Keratinocyte (primary cell): ENCODE measurements around the gene DHRS12. TPM values are rescaled to one million over a fixed set of nuclear protein-coding genes. Genes with fewer than 3 reads are reported as not detected.

Experiments
- DNase-seq: peaks from one replicate; pipeline ENCODE4 v3.0.0-alpha.2; 2011; ENCODE audit warnings: low read depth, missing footprints, low spot score
- FAIRE-seq: peaks from 2 replicates; lab custom pipeline; 2011; peaks lifted over from hg19 to GRCh38; lab: Jason Lieb, UNC
- H2AFZ ChIP-seq: 2 replicates; pipeline ENCODE4 v1.6.0; 2012; ENCODE audit warnings: low read length, control low read depth, inconsistent platforms; ENCODE audit not compliant: control insufficient read depth
- H3K27ac ChIP-seq: 2 replicates; pipeline ENCODE4 v1.5.1; 2011; ENCODE audit warnings: low read length; ENCODE audit not compliant: control insufficient read depth, insufficient read depth
- H3K27me3 ChIP-seq: 3 replicates; pipeline ENCODE4 v1.6.0; 2011; ENCODE audit warnings: low read length; ENCODE audit not compliant: control insufficient read depth, insufficient read depth; ENCODE audit errors: extremely low read depth
- H3K36me3 ChIP-seq, 2 experiments: 2 replicates in 1 of 2; 3 replicates in 1 of 2; pipeline ENCODE4 v1.5.1; 2011; ENCODE audit warnings: low read length in 2 of 2, mild to moderate bottlenecking in 1 of 2; ENCODE audit not compliant: control insufficient read depth in 2 of 2, insufficient read depth in 2 of 2; ENCODE audit errors: extremely low read depth in 1 of 2
- H3K4me1 ChIP-seq: 3 replicates; pipeline ENCODE4 v1.5.1; 2011; ENCODE audit warnings: low read length; ENCODE audit not compliant: control insufficient read depth, insufficient read depth; ENCODE audit errors: extremely low read depth
- H3K4me2 ChIP-seq: 3 replicates; pipeline ENCODE4 v1.6.0; 2011; ENCODE audit warnings: low read depth, low read length; ENCODE audit not compliant: control insufficient read depth, insufficient read depth; ENCODE audit errors: extremely low read depth
- H3K4me3 ChIP-seq, 3 experiments: fragments of 200-600 bp in 1 of 3; sonication (generic) in 1 of 3; 2 replicates in 2 of 3; 3 replicates in 1 of 3; pipeline ENCODE4 v1.5.1; 2011 to 2016; ENCODE audit warnings: low read length in 3 of 3, mild to moderate bottlenecking in 3 of 3, control low read depth in 2 of 3, inconsistent platforms in 1 of 3, low read depth in 1 of 3, mixed read lengths in 1 of 3, mixed run types in 1 of 3, moderate library complexity in 1 of 3; ENCODE audit not compliant: control insufficient read depth in 2 of 3, insufficient read depth in 2 of 3; ENCODE audit errors: extremely low read depth in 1 of 3
- H3K79me2 ChIP-seq: 2 replicates; pipeline ENCODE4 v1.6.0; 2012; ENCODE audit warnings: low read length; ENCODE audit not compliant: control insufficient read depth, insufficient read depth
- H3K9ac ChIP-seq: 3 replicates; pipeline ENCODE4 v1.6.0; 2011; ENCODE audit warnings: low read length; ENCODE audit not compliant: control insufficient read depth, insufficient read depth; ENCODE audit errors: extremely low read depth
- H3K9me1 ChIP-seq: 3 replicates; pipeline ENCODE4 v1.6.0; 2011; ENCODE audit warnings: low read length; ENCODE audit not compliant: control insufficient read depth, insufficient read depth; ENCODE audit errors: extremely low read depth
- H3K9me3 ChIP-seq: 2 replicates; pipeline ENCODE4 v1.5.1; 2012; ENCODE audit warnings: low read depth, low read length; ENCODE audit not compliant: control insufficient read depth
- H4K20me1 ChIP-seq: 3 replicates; pipeline ENCODE4 v1.6.0; 2011; ENCODE audit warnings: low read length; ENCODE audit not compliant: control insufficient read depth, insufficient read depth; ENCODE audit errors: extremely low read depth
- EZH2 ChIP-seq: IDR thresholded peaks from one replicate; pipeline ENCODE4 v1.6.1; 2012; ENCODE audit warnings: inconsistent platforms, mild to moderate bottlenecking, low read length, moderate library complexity
- dilution Hi-C: fragments of 300-500 bp; cut with MboI; formaldehyde crosslinking; loops from one replicate; pipeline ENCODE4 v1.7.0; 2020; ENCODE audit warnings: low sequenced_read_pairs; ENCODE audit not compliant: extremely low pct_ligation_motif_present
- polyA plus RNA-seq, 5 experiments: library from polyadenylated mRNA; depleted of rRNA in 3 of 5; stranded (reverse) in 3 of 5; stranded (forward) in 1 of 5; unstranded in 1 of 5; fragments of >200 nt; gene quantifications; 1 replicate in 1 of 5; 2 replicates in 3 of 5; 3 replicates in 1 of 5; pipeline versions ENCODE4 v1.2.1 to v1.2.3, GENCODE V29; 2011 to 2012; ENCODE audit warnings: missing spikeins in 2 of 5, low read depth in 1 of 5, low replicate concordance in 1 of 5
- TF ChIP-seq, protein P1 (sequence below), 3 experiments: IDR thresholded peaks in 1 of 3; conservative IDR thresholded peaks in 1 of 3; optimal IDR thresholded peaks in 1 of 3; 2 replicates in 2 of 3; 3 replicates in 1 of 3; pipeline versions ENCODE3 to v1.5.1; 2011; ENCODE audit warnings: low read length in 3 of 3, mild to moderate bottlenecking in 3 of 3, moderate library complexity in 2 of 3, control low read depth in 1 of 3, inconsistent platforms in 1 of 3; ENCODE audit not compliant: insufficient read depth in 2 of 3; ENCODE audit errors: extremely low read depth in 1 of 3

DHRS12 gene
- polyA plus RNA-seq, 1 donor (not counting 4 experiments of a cell fraction or from before 2014, with no cell fraction given), result 6.1 TPM

DNA sequence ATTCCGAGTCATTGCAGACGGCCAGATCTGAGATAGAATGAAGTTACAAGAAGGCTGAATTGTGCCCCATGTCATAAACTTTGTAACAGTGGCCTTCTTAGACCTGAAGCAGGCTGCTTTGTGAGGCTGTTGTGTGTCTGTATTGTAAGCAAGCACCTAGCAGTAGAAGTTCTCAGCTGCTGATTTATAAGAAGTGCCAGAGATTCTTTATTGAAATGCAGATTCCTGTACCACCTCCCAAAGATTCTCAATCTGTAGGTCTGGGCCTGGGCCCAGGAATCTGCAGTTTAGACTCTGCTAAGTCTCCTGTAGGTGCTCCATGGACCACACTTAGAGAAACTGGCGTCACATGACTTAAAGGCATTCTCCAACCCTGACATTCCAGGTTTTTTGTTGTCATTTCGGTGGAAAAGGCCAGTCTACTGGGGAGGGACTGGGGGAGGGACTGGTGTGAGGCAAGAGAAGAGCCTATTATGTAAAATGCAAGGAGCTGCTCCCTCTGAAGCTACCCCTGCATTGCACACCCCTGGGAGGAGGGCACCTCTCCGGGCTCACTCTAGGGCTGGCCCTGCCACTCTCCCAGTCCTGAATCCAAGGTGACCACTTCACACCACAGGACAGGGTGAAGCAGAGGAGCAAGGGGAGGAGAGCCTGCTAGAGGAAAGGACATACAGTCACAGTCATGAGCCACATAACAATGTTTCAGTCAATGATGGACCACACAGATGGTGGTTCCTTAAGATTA is 41.8 kb upstream of the DHRS12 start:
- FAIRE-seq (no peak), DNase-seq (no peak)
- Histone ChIP-seq H3K27ac (no peak overlapping the region), H2AFZ (peak overlapping the region; percentile 93), H3K27me3 (peaks cover 5% of the 10 kb centered on the region), H3K9ac (no peak overlapping the region), H3K36me3 (no peaks in the 10 kb centered on the region), H3K79me2 (no peaks in the 10 kb centered on the region), H3K9me1 (no peaks in the 10 kb centered on the region), H3K4me3 (no peak overlapping the region), H3K4me1 (no peaks in the 10 kb centered on the region), H3K9me3 (no peaks in the 10 kb centered on the region), H4K20me1 (no peaks in the 10 kb centered on the region), H3K4me2 (no peak overlapping the region)
- no peak for TF ChIP-seq EZH2
- TF ChIP-seq, protein P1, sequence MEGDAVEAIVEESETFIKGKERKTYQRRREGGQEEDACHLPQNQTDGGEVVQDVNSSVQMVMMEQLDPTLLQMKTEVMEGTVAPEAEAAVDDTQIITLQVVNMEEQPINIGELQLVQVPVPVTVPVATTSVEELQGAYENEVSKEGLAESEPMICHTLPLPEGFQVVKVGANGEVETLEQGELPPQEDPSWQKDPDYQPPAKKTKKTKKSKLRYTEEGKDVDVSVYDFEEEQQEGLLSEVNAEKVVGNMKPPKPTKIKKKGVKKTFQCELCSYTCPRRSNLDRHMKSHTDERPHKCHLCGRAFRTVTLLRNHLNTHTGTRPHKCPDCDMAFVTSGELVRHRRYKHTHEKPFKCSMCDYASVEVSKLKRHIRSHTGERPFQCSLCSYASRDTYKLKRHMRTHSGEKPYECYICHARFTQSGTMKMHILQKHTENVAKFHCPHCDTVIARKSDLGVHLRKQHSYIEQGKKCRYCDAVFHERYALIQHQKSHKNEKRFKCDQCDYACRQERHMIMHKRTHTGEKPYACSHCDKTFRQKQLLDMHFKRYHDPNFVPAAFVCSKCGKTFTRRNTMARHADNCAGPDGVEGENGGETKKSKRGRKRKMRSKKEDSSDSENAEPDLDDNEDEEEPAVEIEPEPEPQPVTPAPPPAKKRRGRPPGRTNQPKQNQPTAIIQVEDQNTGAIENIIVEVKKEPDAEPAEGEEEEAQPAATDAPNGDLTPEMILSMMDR (optimal IDR thresholded peaks at IDR 0.05 in 1 of 3, IDR thresholded peaks at IDR 0.05 in 1 of 3, conservative IDR thresholded peaks at IDR 0.05 in 1 of 3; ENCODE audit: extremely low read depth in 1 of 3, insufficient read depth in 2 of 3, low read length in 3 of 3), result no peak
- dilution Hi-C loops, result no loop called here

DNA sequence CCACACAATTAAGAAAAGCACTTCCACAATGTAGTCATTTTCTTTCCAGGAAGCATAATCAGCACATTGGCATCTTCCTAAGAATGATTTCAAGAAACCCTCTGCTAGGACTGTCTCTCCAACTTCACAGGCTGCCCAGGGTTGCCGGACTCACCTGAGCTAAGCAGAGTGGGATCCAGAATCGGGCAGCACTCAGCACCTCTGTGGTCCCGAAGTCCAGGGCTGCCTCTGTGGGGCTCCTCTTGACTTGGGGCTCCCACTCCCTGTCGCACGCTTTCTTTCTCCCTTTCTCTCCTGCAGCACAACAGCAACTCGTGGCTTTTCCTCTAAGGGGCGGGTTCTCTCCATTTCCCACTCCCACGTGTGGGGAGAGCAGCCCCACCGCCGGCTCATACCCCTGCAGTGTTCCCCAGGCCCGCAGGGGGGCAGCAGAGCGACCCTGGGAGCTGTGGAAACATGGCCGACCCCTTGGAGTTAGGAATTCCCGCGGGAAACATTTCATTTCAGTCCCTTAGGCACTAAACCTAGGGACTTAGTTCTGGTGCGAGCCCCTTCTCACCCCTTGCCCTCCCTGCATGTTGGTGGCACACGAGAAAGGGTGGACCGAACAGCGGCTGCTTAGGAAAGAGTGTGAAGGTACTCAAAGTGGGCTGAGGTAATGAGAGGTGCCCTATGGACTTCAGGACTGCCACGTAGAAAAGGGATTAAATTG is 41.1 kb upstream of the DHRS12 start, which contains the start of gene TMEM272:
Gene TMEM272 (minus strand): TSS at position 316 of the 712 bp plus-strand sequence. CDS start 6,647 bp downstream, outside the sequence.
- dilution Hi-C loops, result no loop called here
- Histone ChIP-seq H3K79me2 (no peaks in the 10 kb centered on the region), H3K36me3 (no peaks in the 10 kb centered on the region), H3K4me2 (peak within 1 kb of the TSS; percentile 38), H3K9me3 (no peaks in the 10 kb centered on the region), H3K27ac (no peak within 1 kb of the TSS), H3K4me1 (no peaks in the 10 kb centered on the region), H3K4me3 (no peak within 1 kb of the TSS), H3K9me1 (no peaks in the 10 kb centered on the region), H4K20me1 (no peaks in the 10 kb centered on the region), H2AFZ (peak within 1 kb of the TSS; percentile 93), H3K9ac (no peak within 1 kb of the TSS), H3K27me3 (peaks cover 5% of the 10 kb centered on the region)
- FAIRE-seq (no peak), DNase-seq (no peak)
- TF ChIP-seq, protein P1 (optimal IDR thresholded peaks at IDR 0.05 in 1 of 3, IDR thresholded peaks at IDR 0.05 in 1 of 3, conservative IDR thresholded peaks at IDR 0.05 in 1 of 3; ENCODE audit: extremely low read depth in 1 of 3, insufficient read depth in 2 of 3, low read length in 3 of 3), result peak; percentile 71 to 85 (median 79)
- no peak for TF ChIP-seq EZH2
